Ishikawa (cell line): Measurements from ENCODE around the gene ITSN2.
A peak's percentile ranks its signal among the peaks of the same experiment; 100 is the strongest.

ENCODE experiments used
- CEBPB ChIP-seq: IDR thresholded peaks from 2 replicates; pipeline ENCODE4 v1.6.1; 2012
- CREB1 ChIP-seq: IDR thresholded peaks from 2 replicates; pipeline ENCODE4 v1.6.1; 2012; ENCODE audit warnings: low read depth
- EGR1 ChIP-seq: IDR thresholded peaks from 2 replicates; pipeline ENCODE4 v1.6.1; 2012
- EP300 ChIP-seq: IDR thresholded peaks from 2 replicates; pipeline ENCODE4 v1.6.1; 2012; ENCODE audit warnings: borderline replicate concordance
- FOXM1 ChIP-seq: IDR thresholded peaks from 2 replicates; pipeline ENCODE4 v1.6.1; 2012; ENCODE audit warnings: low read depth, borderline replicate concordance
- MAX ChIP-seq: IDR thresholded peaks from 2 replicates; pipeline ENCODE4 v1.6.1; 2012
- NFIC ChIP-seq: IDR thresholded peaks from 2 replicates; pipeline ENCODE4 v1.6.1; 2012
- RAD21 ChIP-seq: IDR thresholded peaks from 2 replicates; pipeline ENCODE4 v1.6.1; 2012; ENCODE audit warnings: low read depth
- REST ChIP-seq: IDR thresholded peaks from 2 replicates; pipeline ENCODE4 v1.6.1; 2012; ENCODE audit warnings: low read depth, mild to moderate bottlenecking
- TAF1 ChIP-seq: IDR thresholded peaks from 2 replicates; pipeline ENCODE4 v1.6.1; 2012; ENCODE audit warnings: low read depth, mild to moderate bottlenecking
- TCF12 ChIP-seq: IDR thresholded peaks from 2 replicates; pipeline ENCODE4 v1.6.1; 2012; ENCODE audit warnings: low read depth
- TEAD4 ChIP-seq: IDR thresholded peaks from 2 replicates; pipeline ENCODE4 v1.6.1; 2012
- USF1 ChIP-seq: IDR thresholded peaks from 2 replicates; pipeline ENCODE4 v1.6.1; 2012
- YY1 ChIP-seq: IDR thresholded peaks from 2 replicates; pipeline ENCODE4 v1.6.1; 2012; ENCODE audit warnings: low read depth
- ZBTB7A ChIP-seq: IDR thresholded peaks from 2 replicates; pipeline ENCODE4 v1.6.1; 2012; ENCODE audit warnings: low read depth

ITSN2 gene

GRCh38 chr2:24164416-24164973 lies 195.8 kb downstream of the ITSN2 start:
- TF ChIP-seq REST (no peak), ZBTB7A (peak; percentile 48; the same call in 1 of the 2 replicates), TCF12 (no peak), RAD21 (peak; percentile 68)

GRCh38 chr2:24163601-24164000 lies 196.7 kb downstream of the ITSN2 start:
- TF ChIP-seq REST (no peak), EP300 (no peak), RAD21 (no peak), NFIC (no peak), USF1 (no peak), ZBTB7A (no peak)

- no peak for TF ChIP-seq TEAD4
- TF ChIP-seq ZBTB7A: no peak
- TF ChIP-seq REST: no peak
- TF ChIP-seq CREB1: no peak
- TF ChIP-seq NFIC: no peak
- TF ChIP-seq EP300: no peak
- no peak for TF ChIP-seq RAD21
- no peak for TF ChIP-seq YY1
- no peak for TF ChIP-seq MAX
Observed at GRCh38 chr2:24163186-24163585, 197.2 kb downstream of the ITSN2 start.

- TF ChIP-seq TCF12 (no peak), ZBTB7A (no peak), MAX (no peak), NFIC (no peak), REST (no peak), CREB1 (no peak), RAD21 (no peak), EGR1 (no peak), YY1 (no peak), FOXM1 (no peak), TAF1 (no peak), TEAD4 (no peak), USF1 (no peak), EP300 (no peak), CEBPB (no peak)
Observed at GRCh38 chr2:24162494-24162893, 197.8 kb downstream of the ITSN2 start.
